RWPE2 (cell line): Measurements from ENCODE around the gene HOXC5.
"Not testable (repeated sequence)": the region's sequence is repeated elsewhere in the genome, so short reads cannot be mapped to it uniquely, and the experiment has no call there.

Source experiments
- ATAC-seq: fragments of 200-7000 bp; cut with Tn5 transposase; 3 replicates; pipeline ENCODE4 v1.9.1; 2021; ENCODE audit warnings: low read depth
- DNase-seq: peaks from one replicate; pipeline ENCODE4 v3.0.0-alpha.2; 2020; ENCODE audit warnings: low spot score
- H3K27ac ChIP-seq: fragments of 450-650 bp; 2 replicates; pipeline ENCODE4 v1.5.1; 2017; ENCODE audit warnings: mild to moderate bottlenecking; ENCODE audit not compliant: poor library complexity, severe bottlenecking
- H3K27me3 ChIP-seq: fragments of 250-450 bp; sonication (Bioruptor Pico); 2 replicates; pipeline ENCODE4 v1.5.1; 2021; ENCODE audit warnings: mild to moderate bottlenecking, moderate library complexity; ENCODE audit not compliant: insufficient read depth, poor library complexity, severe bottlenecking
- H3K36me3 ChIP-seq: fragments of 250-450 bp; sonication (Bioruptor Pico); 2 replicates; pipeline ENCODE4 v1.5.1; 2020; ENCODE audit warnings: low read depth, mild to moderate bottlenecking, moderate library complexity
- H3K4me1 ChIP-seq: fragments of 250-450 bp; sonication (Bioruptor Pico); 2 replicates; pipeline ENCODE4 v1.5.1; 2021; ENCODE audit warnings: mild to moderate bottlenecking, moderate library complexity; ENCODE audit not compliant: insufficient read depth, poor library complexity, severe bottlenecking
- H3K4me3 ChIP-seq: fragments of 250-450 bp; sonication (Bioruptor Pico); 2 replicates; pipeline ENCODE4 v1.5.1; 2021; ENCODE audit warnings: mild to moderate bottlenecking, moderate library complexity; ENCODE audit not compliant: severe bottlenecking
- H3K9me3 ChIP-seq: fragments of 250-450 bp; sonication (Bioruptor Pico); 2 replicates; pipeline ENCODE4 v1.5.1; 2021; ENCODE audit warnings: mild to moderate bottlenecking, moderate library complexity; ENCODE audit not compliant: severe bottlenecking
- CTCF ChIP-seq: fragments of 450-650 bp; IDR thresholded peaks from one replicate; pipeline ENCODE4 v1.5.1; 2017; ENCODE audit warnings: mild to moderate bottlenecking, moderate library complexity; ENCODE audit not compliant: poor library complexity, severe bottlenecking

HOXC5 gene

GRCh38 chr12:54040148-54040494 lies 7.3 kb downstream of the HOXC5 start:
- H3K4me3 ChIP-seq: no peak overlapping the region

GRCh38 chr12:54040648-54041047 lies 7.8 kb downstream of the HOXC5 start:
- DNase-seq: no peak
- H3K27me3 ChIP-seq: peaks cover 69% of the 10 kb centered on the region
- H3K4me3 ChIP-seq: no peak overlapping the region
- H3K4me1 ChIP-seq: no peaks in the 10 kb centered on the region
- no peak for ATAC-seq
- H3K27ac ChIP-seq: no peak overlapping the region
- no peaks in the 10 kb centered on the region for H3K36me3 ChIP-seq
- TF ChIP-seq CTCF: no peak
- H3K9me3 ChIP-seq: no peaks in the 10 kb centered on the region

More at GRCh38 chr12:54040148-54040494, 7.3 kb downstream of the HOXC5 start:
- no peak for TF ChIP-seq CTCF
- Histone ChIP-seq H3K27ac (no peak overlapping the region), H3K27me3 (peaks cover 69% of the 10 kb centered on the region), H3K9me3 (no peaks in the 10 kb centered on the region), H3K4me1 (no peaks in the 10 kb centered on the region), H3K36me3 (no peaks in the 10 kb centered on the region)
- DNase-seq: no peak
- no peak for ATAC-seq

- ATAC-seq: no peak
- Histone ChIP-seq H3K4me1 (no peaks in the 10 kb centered on the region), H3K9me3 (no peaks in the 10 kb centered on the region), H3K4me3 (no peak overlapping the region), H3K27me3 (peaks cover 70% of the 10 kb centered on the region), H3K27ac (no peak overlapping the region), H3K36me3 (no peaks in the 10 kb centered on the region)
- TF ChIP-seq CTCF: no peak
- no peak for DNase-seq
Measured at GRCh38 chr12:54041097-54041690, 8.3 kb downstream of the HOXC5 start.

- H3K4me3 ChIP-seq, DNase-seq, H3K36me3 ChIP-seq, H3K27ac ChIP-seq, H3K4me1 ChIP-seq, H3K9me3 ChIP-seq, ATAC-seq: not testable (repeated sequence)
- peaks cover 78% of the 10 kb centered on the region for H3K27me3 ChIP-seq
Measured at GRCh38 chr12:54042033-54042432, 9.2 kb downstream of the HOXC5 start.

- no peaks in the 10 kb centered on the region for H3K36me3 ChIP-seq
- TF ChIP-seq CTCF: no peak
- H3K27ac ChIP-seq: no peak overlapping the region
- DNase-seq: no peak
- H3K9me3 ChIP-seq: no peaks in the 10 kb centered on the region
- no peaks in the 10 kb centered on the region for H3K4me1 ChIP-seq
- no peak for ATAC-seq
- H3K4me3 ChIP-seq: no peak overlapping the region
- peaks cover 85% of the 10 kb centered on the region for H3K27me3 ChIP-seq
Measured at GRCh38 chr12:54042970-54043853, 10.4 kb downstream of the HOXC5 start.
